ENCODE data around the gene THSD4. TPM values are rescaled to one million over a fixed set of nuclear protein-coding genes. Genes with fewer than 3 reads are reported as not detected.

Gene THSD4
- total RNA-seq, 1 donor: 50.9 TPM

- no peak overlapping the region for H3K4me3 ChIP-seq (ENCODE audit: low read depth, low read length)
- peak; percentile 88 for DNase-seq (ENCODE audit: low read depth)
- TF ChIP-seq CTCF (IDR thresholded peaks at IDR 0.05; ENCODE audit: insufficient read depth, low read length): no peak
Measured at GRCh38 chr15:71374607-71375352, 259.5 kb downstream of the THSD4 start.

- no peak for TF ChIP-seq CTCF (IDR thresholded peaks at IDR 0.05; ENCODE audit: insufficient read depth, low read length)
- DNase-seq (ENCODE audit: low read depth): peak; percentile 53
- no peak overlapping the region for H3K4me3 ChIP-seq (ENCODE audit: low read depth, low read length)
Measured at GRCh38 chr15:71375934-71376333, 260.7 kb downstream of the THSD4 start.

DNA sequence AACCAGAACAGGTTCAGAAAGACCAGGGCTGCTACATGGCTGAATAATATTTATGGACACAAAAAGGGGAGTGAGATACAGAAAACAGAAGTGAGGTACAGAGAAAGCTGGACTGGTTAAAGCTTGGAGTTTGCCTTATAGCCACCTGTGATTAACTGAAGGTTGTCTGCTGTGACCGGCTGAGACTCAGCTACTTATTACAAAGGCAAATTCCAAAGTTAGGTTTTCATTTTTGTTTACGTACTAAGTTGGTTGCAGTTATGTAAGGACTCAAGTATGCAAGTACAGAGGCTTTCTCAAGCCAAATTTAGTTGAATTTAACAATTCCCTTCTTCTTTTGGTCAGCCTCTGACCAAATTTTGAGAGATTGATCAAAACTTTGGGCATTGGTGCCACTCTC lies 264.6 kb downstream of the THSD4 start:
- DNase-seq (ENCODE audit: low read depth): no peak
- TF ChIP-seq CTCF (IDR thresholded peaks at IDR 0.05; ENCODE audit: insufficient read depth, low read length): no peak
- H3K4me3 ChIP-seq (ENCODE audit: low read depth, low read length): no peak overlapping the region

- no peak overlapping the region for H3K4me3 ChIP-seq (ENCODE audit: low read depth, low read length)
- TF ChIP-seq CTCF (IDR thresholded peaks at IDR 0.05; ENCODE audit: insufficient read depth, low read length): no peak
- DNase-seq (ENCODE audit: low read depth): no peak
Measured at GRCh38 chr15:71380345-71380744, 265.1 kb downstream of the THSD4 start.

DNA sequence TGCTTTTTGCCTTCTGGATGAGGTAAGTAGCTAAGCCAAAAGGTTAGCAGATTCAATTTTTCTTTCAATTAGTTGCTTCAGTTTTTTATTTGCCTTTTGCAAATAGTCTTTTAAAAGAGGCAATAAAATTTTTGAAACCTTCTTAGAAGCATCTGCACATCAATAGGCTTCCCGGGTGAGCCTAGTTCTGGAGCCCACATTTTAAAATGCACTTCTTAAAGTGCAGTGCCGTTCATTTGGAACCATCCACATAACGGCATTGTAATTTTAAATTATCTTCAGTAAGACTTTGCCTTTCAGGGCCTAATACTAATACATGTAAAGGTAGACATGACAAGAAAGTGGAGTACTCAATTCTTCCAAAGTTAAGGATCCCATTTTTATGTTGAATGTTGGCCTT lies 269.2 kb downstream of the THSD4 start:
- no peak for DNase-seq (ENCODE audit: low read depth)
- TF ChIP-seq CTCF (IDR thresholded peaks at IDR 0.05; ENCODE audit: insufficient read depth, low read length): no peak
- no peak overlapping the region for H3K4me3 ChIP-seq (ENCODE audit: low read depth, low read length)

DNA sequence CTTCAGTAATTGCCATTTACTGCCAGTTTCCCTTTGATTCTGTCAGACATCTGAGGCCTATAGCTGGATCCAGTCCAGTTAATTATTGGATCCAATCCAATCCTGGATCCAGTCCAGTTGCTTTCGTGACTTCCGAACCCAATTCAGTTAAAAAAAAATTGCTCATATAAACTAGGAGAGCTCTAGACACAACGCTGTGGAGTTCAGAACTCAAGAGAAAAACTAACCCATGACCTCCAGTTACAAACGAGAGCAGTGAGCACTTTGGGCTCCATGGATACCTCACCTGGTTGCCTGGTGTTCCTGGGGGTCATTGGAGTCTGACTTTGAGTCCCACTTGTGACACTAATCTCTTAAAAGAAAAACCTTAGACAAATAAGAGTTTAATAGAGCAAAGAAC lies 269.8 kb downstream of the THSD4 start:
- no peak overlapping the region for H3K4me3 ChIP-seq (ENCODE audit: low read depth, low read length)
- DNase-seq (ENCODE audit: low read depth): no peak
- no peak for TF ChIP-seq CTCF (IDR thresholded peaks at IDR 0.05; ENCODE audit: insufficient read depth, low read length)

DNA sequence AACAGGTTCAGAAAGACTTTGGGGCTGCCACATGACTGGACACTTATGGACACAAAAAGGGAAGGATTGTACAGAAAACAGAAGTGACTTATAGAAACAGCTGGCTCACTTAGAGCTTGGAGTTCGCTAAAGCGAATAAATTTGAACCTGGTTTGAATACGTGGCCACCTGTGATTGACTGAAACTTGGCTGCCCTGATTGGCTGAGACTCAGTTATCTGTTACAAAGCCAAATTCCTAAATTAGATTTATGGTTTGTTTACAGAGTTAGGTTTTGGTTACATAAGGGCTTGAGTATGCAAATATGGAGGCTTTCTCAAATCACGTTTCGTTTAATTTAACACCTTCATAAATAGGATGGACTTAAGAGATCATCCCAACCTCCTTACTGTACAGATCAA lies 270.2 kb downstream of the THSD4 start:
- TF ChIP-seq CTCF (IDR thresholded peaks at IDR 0.05; ENCODE audit: insufficient read depth, low read length): no peak
- no peak for DNase-seq (ENCODE audit: low read depth)
- H3K4me3 ChIP-seq (ENCODE audit: low read depth, low read length): no peak overlapping the region

All from fibroblast of the aortic adventitia (primary cell).